GM21360 (cell line): ENCODE results near the gene COL4A1.

Experiments used
- ATAC-seq: cut with Tn5 transposase; IDR thresholded peaks from one replicate; pipeline ENCODE4 v1.9.1; 2021; ENCODE audit warnings: mild to moderate bottlenecking, moderate library complexity; ENCODE audit not compliant: unreplicated experiment

COL4A1 gene

DNA sequence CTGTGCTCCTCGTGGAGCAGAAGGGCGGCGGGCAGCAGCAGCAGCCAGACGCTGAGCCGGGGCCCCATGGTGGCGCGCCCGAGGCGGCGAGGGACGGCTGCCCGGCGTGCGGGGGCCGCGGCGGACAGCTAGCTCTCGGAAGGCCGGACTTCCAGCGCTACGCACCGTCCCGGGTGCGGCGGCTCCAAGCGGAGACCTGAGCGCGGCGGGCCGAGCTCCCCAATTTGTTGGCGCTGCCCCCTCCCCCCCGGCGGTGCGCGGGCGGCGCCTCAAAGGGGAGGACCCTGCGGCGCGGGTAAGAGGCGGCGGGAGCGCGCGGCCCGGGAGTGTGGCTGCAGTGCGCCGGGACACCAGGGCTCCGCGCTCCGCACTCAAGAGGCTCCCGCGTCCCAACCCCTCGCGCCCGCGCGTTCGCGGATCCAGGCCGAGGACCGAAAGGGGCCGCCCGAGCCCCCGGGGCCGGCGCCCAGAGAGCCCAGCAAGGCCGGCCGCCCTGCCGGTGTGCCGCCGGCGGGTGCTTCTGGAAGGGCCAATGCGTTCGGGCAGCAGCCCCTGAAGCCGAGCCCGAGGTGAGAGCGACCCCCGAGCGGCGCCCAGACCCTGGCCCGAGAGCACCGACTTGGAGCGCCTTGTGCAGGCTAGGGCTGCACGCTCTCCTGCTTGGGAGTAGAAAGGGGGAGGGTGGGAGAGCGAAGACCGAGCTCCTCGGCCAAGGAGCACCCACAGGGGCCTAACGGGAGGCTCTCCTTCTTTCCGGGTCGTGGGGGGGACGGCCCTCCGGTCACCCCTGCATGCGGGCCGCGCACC is at the start of gene COL4A1, which contains the start of gene COL4A2:
Gene COL4A1 (minus strand): TSS at position 198 of the 807 bp plus-strand sequence. CDS start 130 bp downstream, at position 68.
Gene COL4A2 (plus strand): TSS at position 325 of the 807 bp plus-strand sequence. CDS start 620 bp downstream, outside the sequence.
- ATAC-seq: no peak

DNA sequence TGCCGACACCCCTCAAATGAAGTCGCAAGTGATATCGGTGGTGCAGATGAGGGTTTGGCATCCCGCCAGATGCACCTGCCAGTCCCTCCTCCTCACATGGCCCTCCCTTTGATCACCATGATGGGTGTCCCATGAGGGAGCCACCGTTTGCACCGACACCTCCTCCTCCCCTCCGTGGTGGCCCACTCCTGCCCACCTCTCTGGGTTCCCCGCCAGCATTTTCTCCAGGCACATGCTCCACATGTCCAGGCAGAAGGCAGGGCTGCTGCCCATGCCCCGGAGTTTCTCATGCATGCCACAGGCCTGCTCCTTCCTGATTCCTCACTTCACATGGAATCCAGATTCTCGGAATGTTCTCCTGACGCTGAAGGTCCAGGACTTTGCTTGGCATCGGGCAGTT is 49.4 kb upstream of the COL4A1 start:
- ATAC-seq: no peak

DNA sequence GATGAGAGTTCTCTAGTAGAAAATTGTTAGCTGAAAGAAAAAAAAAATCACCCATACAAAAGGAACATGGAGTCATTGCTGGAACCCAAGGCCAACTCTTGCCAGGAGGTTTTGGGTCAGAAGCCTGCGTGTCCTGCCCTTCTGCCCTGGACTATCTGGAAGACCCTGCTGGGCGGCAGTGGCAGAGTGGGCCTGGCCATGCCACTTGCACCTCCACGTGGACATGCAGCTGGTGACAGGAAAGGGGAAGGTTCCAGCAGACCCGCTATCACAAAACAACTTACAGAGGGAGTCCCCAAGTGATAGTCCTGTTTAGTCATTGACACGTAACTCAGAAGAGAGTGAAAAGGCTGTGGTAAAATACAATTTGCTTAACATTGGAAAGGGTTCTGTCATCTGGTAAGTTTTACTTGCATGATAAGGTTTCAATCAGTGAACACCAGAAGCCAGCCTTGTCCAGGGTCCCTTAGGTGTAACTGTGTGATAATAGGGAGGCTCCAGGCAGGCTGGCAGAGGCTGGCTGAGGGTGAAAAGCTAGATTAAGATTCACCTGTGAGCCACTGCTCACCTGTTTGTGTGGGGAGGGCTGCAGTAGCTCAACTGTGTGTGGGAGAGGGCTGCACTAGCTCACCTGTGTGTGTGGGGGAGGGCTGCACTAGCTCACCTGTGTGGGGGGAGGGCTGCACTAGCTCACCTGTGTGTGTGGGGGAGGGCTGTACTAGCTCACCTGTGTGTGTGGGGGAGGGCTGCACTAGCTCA is 47.9 kb upstream of the COL4A1 start:
- no peak for ATAC-seq

DNA sequence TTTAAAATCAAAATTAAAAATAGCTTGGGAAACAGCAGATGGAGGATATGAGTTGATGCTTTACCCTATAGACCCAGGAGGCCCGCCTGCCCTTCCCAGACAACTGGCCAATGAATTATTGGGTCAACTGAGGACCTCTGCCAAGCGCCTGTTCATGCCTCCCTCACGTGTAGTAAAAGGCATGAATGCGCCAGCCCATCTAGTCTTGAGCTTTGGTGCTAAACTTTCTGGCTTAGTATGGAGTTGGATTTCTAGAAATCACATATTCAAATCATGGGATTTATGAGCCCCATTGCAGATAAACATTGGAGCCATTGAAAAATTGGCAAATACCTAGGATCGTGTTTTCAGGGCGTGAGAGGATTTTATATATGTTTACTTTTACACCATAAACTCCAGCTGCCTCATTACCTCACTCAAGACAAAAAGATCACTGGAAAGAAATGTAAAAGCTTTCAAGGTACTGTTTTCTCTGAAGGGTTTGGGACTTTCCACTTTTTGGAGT is 47.2 kb upstream of the COL4A1 start:
- ATAC-seq: no peak

DNA sequence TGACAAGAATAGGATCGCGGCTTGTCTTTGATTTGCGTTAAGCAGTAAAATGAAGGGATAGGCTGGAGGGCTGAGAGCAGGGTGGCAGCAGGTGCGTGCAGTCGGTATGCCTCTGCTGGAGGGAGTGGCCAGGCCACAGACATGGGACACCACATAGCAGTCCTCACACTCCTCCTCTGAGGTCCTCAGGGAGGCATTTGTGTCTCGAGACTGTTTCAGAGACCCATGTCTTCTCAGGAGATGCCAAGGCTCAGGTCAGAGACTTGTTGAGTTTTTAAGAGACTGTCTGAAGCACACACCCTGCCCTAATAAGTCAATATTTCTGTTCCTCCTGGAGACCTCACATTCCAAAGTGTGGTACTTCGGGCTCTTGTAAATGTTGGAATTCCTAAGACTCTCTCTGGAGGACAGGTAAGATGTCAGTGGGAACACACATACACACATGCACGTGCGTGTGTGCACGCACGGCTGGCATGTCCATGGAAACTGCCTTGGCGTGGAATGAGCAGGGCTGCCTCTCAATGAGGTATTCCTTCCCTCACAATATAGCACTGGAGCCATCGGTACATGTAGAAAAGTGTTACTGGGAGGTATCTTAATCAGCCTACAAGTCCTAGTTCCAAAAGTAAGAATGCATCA is 46.5 kb upstream of the COL4A1 start:
- no peak for ATAC-seq

DNA sequence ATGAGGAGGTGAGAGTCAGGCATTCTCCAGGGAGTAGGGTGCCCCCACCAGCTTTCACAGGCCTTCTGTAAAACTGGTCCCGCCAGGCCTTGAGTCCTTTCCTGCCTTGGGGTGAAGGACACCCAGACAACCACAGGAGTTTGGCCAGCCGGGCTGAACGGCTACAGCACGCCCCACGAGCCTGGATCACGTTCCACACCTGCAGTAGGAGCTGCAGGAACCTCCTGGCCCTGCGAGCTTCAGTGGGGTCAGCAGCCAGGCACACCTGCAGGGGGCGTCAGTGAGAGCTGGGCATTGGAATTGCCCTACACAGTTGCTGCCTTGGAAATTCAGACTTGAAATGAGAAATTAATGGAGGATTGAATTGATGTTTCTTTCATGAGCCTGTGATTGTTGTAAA is 45.8 kb upstream of the COL4A1 start:
- no peak for ATAC-seq

DNA sequence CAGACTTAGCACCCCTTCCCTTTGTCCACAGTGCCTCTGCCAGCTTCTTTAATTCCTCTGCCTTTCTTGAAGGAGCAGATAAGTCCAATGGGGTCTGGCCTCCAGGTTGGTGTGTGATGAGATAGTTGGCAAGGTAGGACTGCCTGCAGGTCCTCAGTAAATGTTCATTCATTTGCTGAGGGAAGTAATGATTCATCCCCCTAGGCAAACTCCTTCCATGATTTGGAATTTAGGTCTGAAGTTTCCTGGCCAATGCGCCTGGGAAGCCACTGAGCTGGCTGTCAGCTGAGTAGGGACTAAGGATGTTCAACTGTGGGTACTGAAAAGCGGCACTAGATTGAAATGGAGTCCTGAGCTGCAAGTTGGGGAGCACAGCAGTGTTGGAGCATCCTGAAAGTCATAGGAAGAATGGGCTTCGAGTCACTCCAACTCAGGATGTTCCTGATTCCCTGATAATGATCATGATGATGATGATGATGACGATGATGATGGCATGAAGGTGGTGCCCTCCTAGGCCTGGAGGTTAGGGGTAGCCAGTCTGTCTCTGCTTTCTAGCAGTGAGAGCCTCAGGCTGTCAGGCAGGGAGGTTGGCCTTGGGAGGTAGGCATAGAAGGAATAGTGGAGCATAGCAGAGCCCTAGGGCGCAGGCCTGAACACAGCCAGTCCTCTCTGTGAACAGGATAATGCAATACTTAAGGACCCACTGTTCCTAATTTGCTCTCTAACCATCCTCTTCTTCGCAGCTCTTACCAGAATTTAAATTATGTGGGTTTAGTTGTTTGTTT is 44.9 kb upstream of the COL4A1 start:
- ATAC-seq: no peak

DNA sequence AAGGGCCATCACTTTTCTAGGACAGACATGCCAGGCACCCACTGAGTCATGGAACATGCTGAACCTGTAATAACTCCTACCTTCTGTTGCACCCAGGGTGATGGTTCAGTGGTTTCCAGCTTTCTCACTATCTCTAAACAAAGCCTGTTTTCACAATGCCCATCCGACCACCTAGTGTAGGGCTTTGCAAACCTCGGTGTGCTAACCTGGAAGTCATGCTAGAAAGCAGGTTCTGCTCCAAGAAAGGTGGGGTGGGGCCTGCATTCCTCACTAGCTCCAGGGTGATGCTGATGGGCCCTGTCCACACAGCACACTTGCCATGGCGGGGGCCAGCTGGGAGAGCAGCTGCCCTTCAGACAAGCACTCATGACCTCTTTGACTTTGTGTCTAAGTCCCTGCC is 43.6 kb upstream of the COL4A1 start:
- no peak for ATAC-seq

DNA sequence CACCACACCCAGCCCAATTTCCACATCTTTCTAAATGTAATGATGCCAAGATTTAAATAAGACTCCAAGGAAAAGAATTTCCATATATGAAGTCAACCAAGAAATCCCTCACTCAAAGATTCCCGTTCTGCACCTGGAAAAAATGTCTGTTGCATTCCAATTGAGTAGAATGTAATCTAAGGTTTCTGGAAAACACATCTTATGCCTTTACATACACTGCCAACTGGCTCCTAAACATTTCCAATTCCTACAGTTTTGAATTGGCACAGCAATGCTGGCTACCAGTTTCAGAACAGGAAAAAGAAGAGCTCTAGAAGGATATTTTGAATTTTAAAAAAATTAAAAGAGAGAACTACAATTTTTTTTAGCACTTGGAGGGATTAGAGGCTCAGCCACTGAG is 43.1 kb upstream of the COL4A1 start:
- ATAC-seq: no peak

DNA sequence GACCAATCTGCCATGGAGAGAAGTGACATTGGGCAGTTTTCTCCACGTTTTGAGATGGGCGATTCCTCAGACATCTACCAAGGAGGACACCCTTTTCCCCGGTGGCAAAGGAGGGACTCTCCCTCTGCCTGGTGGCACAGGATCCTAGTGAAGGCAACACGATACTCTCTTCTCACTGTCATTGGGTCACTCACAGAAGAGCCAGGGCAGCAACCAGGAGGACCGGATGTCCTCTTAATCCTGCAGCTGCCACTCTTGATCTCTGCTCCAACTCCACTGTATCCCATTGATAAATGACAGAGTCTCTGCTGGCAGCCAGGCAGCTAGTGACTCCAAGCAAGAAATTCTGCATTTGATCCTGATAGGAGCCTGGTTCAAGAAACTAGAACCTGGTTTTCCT is 42.3 kb upstream of the COL4A1 start:
- ATAC-seq: no peak

DNA sequence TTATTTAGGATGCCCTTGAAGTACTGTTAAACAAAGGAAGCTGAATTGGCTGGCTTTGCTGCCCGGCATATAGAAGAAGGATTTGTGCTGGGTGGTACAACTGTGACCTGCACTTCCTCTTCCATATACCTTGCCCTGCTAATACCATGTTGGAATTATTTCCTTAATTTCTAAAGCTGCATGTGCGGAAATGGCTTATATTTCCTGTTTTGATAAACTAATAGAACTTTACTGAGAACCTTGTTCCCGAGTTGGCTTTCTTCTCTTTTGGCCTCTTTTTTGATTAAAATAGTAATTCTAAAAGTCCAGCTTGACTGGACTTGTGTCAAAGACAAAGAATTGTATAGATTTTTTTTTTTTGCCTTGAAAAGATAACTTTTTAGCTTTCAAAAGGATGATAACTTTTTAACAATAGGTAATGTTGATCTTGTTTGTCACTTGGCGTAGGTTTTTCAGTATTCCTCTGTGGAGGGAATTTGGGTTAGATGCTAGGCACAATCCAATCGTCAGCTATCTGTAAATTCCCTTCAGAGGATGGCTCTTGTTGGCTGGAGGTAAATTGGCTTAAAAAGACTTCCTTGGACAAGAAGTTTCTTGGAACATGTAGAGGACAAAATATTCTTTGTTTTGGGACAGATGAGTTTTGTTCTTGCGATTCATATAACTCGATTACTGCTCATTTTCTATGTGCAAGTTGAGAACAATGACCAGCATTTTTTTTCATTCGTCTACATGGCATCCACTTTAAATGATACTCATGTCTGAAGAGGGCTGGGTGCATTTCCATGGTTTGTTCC is 41.5 kb upstream of the COL4A1 start:
- ATAC-seq: no peak

DNA sequence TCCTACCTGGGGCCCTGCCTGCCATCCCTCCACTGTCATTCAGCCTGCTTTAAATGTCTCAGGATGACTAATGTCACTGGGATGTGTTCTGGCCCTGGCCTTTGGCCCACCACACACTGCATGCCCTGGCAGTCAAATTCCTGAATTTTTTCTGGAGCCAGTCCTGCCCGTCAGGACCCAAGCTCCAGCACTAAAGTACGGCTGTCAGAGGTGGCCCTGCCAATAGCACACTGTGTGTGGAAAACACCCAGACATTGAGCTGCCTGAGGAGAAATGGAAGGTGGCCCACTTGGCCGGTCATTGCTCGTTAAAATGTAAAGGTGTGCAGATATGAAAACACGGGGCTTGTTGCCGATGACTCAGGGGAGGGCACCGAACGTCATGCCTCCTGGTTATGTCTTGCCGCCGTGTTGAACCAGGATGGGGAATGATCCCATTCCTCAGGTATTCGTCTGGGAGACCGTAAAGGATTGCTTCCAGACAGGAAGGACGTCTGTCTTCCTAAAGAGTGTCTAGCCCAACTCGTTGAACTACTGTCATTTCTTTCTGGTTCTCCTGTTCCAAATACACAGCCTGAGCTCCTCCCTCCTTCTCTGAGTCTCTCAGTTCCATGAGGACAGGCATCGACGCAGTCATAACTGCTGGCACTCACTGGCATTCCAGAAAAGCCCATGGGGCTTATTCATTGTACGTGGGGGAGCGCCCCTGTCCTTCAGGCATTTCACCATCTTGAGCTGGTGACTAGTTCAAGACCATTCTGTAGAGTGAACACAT is 40.8 kb upstream of the COL4A1 start:
- ATAC-seq: no peak

DNA sequence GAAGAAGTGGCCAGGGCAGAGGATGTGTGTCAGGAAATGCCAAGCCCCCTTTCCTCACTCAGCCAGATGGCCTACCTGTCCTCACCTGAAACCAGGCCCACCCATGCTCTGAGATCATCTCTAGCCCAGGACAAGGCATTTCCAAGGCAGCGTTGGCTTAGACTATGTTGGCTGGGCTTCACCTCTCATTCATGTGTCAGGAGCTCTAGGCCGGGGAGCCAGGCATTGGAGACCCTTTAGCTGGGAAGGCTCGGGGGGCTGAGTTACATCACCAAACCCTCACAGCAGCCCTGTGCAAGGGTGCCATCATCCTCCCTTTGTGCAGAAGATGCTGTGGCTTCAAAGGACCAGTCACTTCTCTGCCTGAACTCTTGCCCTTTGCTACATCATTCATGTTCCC is 40.1 kb upstream of the COL4A1 start:
- no peak for ATAC-seq

DNA sequence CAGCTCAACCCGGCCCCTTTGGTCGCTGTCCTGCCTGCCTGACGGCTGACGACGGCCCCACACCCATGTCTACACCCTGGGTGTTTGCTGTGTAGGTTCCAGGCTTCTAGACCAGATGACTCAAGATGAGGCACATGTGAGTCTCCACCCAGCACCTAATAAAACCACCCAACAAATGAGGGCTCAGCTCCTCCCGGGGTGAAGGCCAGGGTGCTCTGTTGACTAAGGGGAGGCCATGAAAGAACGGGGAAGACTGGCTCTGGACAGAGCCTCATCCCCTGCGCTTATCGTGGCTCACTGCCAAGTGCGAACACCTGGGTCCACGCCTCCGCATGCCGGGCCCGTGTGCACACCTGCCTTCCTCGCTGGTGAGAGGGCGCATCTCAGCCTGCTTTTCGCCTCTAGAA is 39.7 kb upstream of the COL4A1 start:
- ATAC-seq: no peak

DNA sequence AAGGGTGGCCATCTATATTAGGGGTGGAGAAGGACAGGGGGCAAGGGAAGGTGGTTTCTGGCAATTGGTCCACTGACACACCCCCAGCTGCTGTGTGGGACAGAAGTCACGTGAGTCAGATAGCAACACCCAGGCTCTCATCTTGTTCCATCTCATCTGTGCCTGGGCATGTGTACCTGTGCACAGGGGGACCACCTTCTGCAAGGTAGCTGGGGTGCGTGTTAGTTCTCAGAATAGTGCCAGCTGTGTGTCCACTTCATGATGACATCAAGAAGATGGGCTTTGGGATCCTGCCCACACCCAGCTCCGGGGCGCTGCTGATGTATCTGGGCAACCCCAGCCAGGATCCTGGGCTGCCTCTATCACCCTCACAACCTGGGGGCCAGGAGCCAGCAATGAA is 38.7 kb upstream of the COL4A1 start:
- ATAC-seq: no peak

DNA sequence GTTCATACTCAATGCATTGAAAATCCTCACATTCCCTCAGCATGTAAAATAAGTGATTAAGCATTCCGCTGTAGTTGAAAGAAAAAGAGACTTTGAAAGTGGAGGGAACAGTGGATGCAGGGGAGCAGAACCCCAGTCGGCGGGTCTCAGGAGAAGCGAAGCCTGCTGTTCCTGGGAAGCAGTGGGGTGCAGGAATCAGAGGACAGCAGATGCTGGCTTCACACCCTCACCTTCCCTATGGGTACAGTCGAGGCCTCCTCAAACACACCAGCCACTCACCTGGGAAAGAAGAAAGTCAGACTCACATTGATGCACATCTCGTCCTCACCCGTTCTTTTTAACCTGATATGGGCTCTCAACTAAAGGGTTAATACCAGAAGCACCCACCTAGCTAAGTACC is 38.3 kb upstream of the COL4A1 start:
- no peak for ATAC-seq

DNA sequence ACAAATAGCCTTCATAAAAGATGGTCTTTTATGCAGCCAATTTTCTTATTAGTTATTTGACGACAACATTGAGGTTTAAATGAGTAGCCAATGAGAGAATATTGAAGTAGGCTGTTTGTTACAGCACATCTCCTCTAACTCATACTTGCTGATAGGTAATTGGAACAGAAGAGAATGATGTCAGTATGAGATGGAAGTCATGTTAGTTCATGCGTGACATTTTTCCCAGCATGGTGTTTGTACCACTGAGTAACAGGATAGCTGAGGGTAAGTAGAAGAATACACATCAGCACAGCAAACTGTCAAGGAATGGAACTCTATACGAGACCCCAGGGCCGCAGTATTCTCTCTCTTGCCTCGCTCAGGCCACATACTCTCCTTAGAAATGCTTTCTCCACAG is 37.4 kb upstream of the COL4A1 start:
- ATAC-seq: no peak

DNA sequence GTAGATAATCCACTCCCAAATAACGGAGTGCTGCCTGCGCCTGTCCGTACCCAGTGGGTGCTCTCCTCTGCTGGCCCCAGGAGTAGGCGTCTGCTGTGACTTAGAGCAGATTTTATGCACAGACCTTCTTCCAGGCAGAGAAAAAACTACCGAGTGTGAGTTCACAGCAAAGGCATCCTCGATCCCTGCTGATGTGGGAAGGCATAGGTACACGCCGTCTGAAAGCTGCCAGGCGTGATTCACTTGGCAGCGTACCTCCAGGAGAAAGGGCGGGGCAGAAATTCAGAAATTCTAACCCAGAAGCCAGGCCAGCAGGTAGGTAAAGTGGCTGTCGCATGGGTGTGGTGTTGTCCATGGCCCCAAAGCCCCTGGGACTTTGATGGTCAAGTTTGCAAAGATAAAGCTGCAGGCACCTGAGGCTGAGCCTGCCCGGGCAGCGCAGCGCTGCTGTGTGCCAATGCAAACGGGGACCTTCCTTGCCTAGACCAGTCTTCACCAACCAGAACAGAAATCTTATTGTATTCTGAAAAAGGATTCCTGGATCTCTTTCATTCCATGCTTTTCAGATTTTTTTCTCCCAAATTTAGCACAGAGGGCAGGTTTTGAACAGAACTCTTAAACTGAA is 36.4 kb upstream of the COL4A1 start:
- no peak for ATAC-seq

DNA sequence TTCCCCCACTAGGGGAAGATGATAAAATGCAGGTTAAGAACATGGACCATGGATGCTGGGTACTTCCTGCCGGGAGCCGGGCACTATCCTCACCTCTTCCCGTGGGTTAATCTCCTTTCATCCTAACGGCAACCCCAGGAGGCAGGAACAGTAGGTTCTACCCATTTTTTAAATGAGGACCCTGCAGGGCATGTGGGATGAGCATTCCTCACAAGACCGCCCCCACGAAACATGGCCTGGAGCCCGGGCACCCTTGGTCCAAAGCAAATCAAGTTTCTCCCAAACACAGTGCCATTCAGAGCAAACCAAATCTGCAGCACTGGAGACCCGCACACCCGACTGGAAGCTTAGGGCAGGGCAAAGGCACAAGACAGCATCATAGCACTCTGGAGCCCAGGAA is 35.5 kb upstream of the COL4A1 start:
- no peak for ATAC-seq
